GM19328 (cell line): ENCODE data around the gene IFNL2.
"Not testable (repeated sequence)": the region's sequence is repeated elsewhere in the genome, so short reads cannot be mapped to it uniquely, and the experiment has no call there.

Experiments used
- ATAC-seq: cut with Tn5 transposase; IDR thresholded peaks from one replicate; pipeline ENCODE4 v1.9.1; 2021; ENCODE audit warnings: mild to moderate bottlenecking, moderate library complexity; ENCODE audit not compliant: unreplicated experiment

Gene IFNL2

GRCh38 chr19:39252458-39252857, 15.7 kb upstream of the IFNL2 start:
- ATAC-seq, result no peak

- ATAC-seq, result no peak
These were observed 14.6 kb upstream of the IFNL2 start for GRCh38 chr19:39253374-39254149.

GRCh38 chr19:39254531-39255345, 13.5 kb upstream of the IFNL2 start:
- ATAC-seq, result no peak

GRCh38 chr19:39257227-39257626, 11.0 kb upstream of the IFNL2 start:
- no peak for ATAC-seq

GRCh38 chr19:39261704-39262103, 6.5 kb upstream of the IFNL2 start:
- no peak for ATAC-seq

GRCh38 chr19:39262496-39262895, 5.7 kb upstream of the IFNL2 start:
- ATAC-seq, result no peak

GRCh38 chr19:39263912-39264305, 4.3 kb upstream of the IFNL2 start:
- ATAC-seq, result no peak

GRCh38 chr19:39264306-39265290, 3.6 kb upstream of the IFNL2 start:
- no peak for ATAC-seq

- no peak for ATAC-seq
These were observed 2.8 kb upstream of the IFNL2 start for GRCh38 chr19:39265321-39265916.

- ATAC-seq, result not testable (repeated sequence)
These were observed 481 bp downstream of the IFNL2 start for GRCh38 chr19:39268531-39269223.

GRCh38 chr19:39269369-39269768, 1.2 kb downstream of the IFNL2 start:
- ATAC-seq, result not testable (repeated sequence)

GRCh38 chr19:39270036-39270871, 2.1 kb downstream of the IFNL2 start:
- ATAC-seq, result no peak

GRCh38 chr19:39273859-39274258, 5.7 kb downstream of the IFNL2 start:
- not testable (repeated sequence) for ATAC-seq

GRCh38 chr19:39275578-39275977, 7.4 kb downstream of the IFNL2 start:
- ATAC-seq, result no peak

- no peak for ATAC-seq
These were observed 8.5 kb downstream of the IFNL2 start for GRCh38 chr19:39276740-39277139.

GRCh38 chr19:39277598-39277997, 9.4 kb downstream of the IFNL2 start:
- no peak for ATAC-seq

GRCh38 chr19:39282021-39282420, 13.8 kb downstream of the IFNL2 start:
- no peak for ATAC-seq

- ATAC-seq, result no peak
These were observed 15.8 kb downstream of the IFNL2 start for GRCh38 chr19:39284032-39284431.

- ATAC-seq, result no peak
These were observed 25.2 kb downstream of the IFNL2 start for GRCh38 chr19:39293394-39293793.
